HuH-7 (cell line): ENCODE measurements around the gene LTBP3.

Source experiments
- DNase-seq: peaks from one replicate; pipeline ENCODE4 v3.0.0; 2011; ENCODE audit warnings: low spot score

Gene LTBP3

GRCh38 chr11:65553301-65554001 lies 4.7 kb downstream of the LTBP3 start:
- no peak for DNase-seq

- DNase-seq, result no peak
Measured at GRCh38 chr11:65552388-65552951, 5.7 kb downstream of the LTBP3 start.

- peak; percentile 75 for DNase-seq
Measured at GRCh38 chr11:65551572-65552387, 6.4 kb downstream of the LTBP3 start.

- no peak for DNase-seq
Measured at GRCh38 chr11:65549096-65549495, 9.1 kb downstream of the LTBP3 start.

GRCh38 chr11:65548395-65548794 lies 9.8 kb downstream of the LTBP3 start:
- no peak for DNase-seq

- DNase-seq, result no peak
Measured at GRCh38 chr11:65547446-65548125, 10.6 kb downstream of the LTBP3 start.

- DNase-seq, result peak; percentile 96
Measured at GRCh38 chr11:65546217-65546958, 11.8 kb downstream of the LTBP3 start.

- no peak for DNase-seq
Measured at GRCh38 chr11:65545853-65546216, 12.3 kb downstream of the LTBP3 start.

GRCh38 chr11:65542738-65543390 lies 15.3 kb downstream of the LTBP3 start:
- no peak for DNase-seq

- DNase-seq, result no peak
Measured at GRCh38 chr11:65541093-65541982, 16.8 kb downstream of the LTBP3 start.

- DNase-seq, result peak; percentile 82
Measured at GRCh38 chr11:65540290-65541092, 17.7 kb downstream of the LTBP3 start.

- DNase-seq, result no peak
Measured at GRCh38 chr11:65539744-65540289, 18.3 kb downstream of the LTBP3 start.

GRCh38 chr11:65538915-65539743 lies 19.0 kb downstream of the LTBP3 start:
- DNase-seq, result no peak

- DNase-seq, result no peak
Measured at GRCh38 chr11:65538232-65538914, 19.8 kb downstream of the LTBP3 start.

GRCh38 chr11:65537620-65538231 lies 20.4 kb downstream of the LTBP3 start:
- no peak for DNase-seq

- DNase-seq, result no peak
Measured at GRCh38 chr11:65537296-65537597, 20.9 kb downstream of the LTBP3 start.
